ENCODE measurements around the gene TTC7B.

- TF ChIP-seq EP300 (IDR thresholded peaks at IDR 0.05; ENCODE audit: borderline replicate concordance) = no peak
- no peak for TF ChIP-seq ZBTB7A (IDR thresholded peaks at IDR 0.05; ENCODE audit: low read depth)
- TF ChIP-seq MAX (IDR thresholded peaks at IDR 0.05) = no peak
- TF ChIP-seq REST (IDR thresholded peaks at IDR 0.05; ENCODE audit: low read depth) = no peak
- no peak for TF ChIP-seq CREB1 (IDR thresholded peaks at IDR 0.05; ENCODE audit: low read depth)
- no peak for TF ChIP-seq RAD21 (IDR thresholded peaks at IDR 0.05; ENCODE audit: low read depth)
Measured at GRCh38 chr14:90630171-90630806, 185.9 kb downstream of the TTC7B start.
